ENCODE measurements around the gene ACCSL. TPM values are rescaled to one million over a fixed set of nuclear protein-coding genes. Genes with fewer than 3 reads are reported as not detected.
A peak's percentile ranks its signal among the peaks of the same experiment; 100 is the strongest.

The ACCSL gene
- total RNA-seq, 1 donor from 2014 or later = not detected

GRCh38 chr11:44004452-44005062, 43.2 kb upstream of the ACCSL start:
- Mint-ChIP-seq H3K27ac (no peak overlapping the region), H3K9me3 (no peaks in the 10 kb centered on the region), H3K4me3 (no peak overlapping the region), H3K4me1 (ENCODE audit: unreplicated experiment) (peaks cover 39% of the 10 kb centered on the region), H3K27me3 (no peaks in the 10 kb centered on the region), H3K36me3 (no peaks in the 10 kb centered on the region)
- DNase-seq (ENCODE audit: extremely low spot score, unreplicated experiment) = peak; percentile 15
- no peak for TF ChIP-seq CTCF (conservative IDR thresholded peaks at IDR 0.05)

- no peaks in the 10 kb centered on the region for H3K9me3 Mint-ChIP-seq
- no peak for TF ChIP-seq CTCF (conservative IDR thresholded peaks at IDR 0.05)
- H3K4me3 Mint-ChIP-seq = no peak overlapping the region
- no peaks in the 10 kb centered on the region for H3K36me3 Mint-ChIP-seq
- DNase-seq (ENCODE audit: extremely low spot score, unreplicated experiment) = peak; percentile 62
- H3K27ac Mint-ChIP-seq = no peak overlapping the region
- peaks cover 39% of the 10 kb centered on the region for H3K4me1 Mint-ChIP-seq (ENCODE audit: unreplicated experiment)
- H3K27me3 Mint-ChIP-seq = no peaks in the 10 kb centered on the region
Measured at GRCh38 chr11:44005063-44005701, 42.6 kb upstream of the ACCSL start.

- H3K27me3 Mint-ChIP-seq = peaks cover 4% of the 10 kb centered on the region
- no peaks in the 10 kb centered on the region for H3K9me3 Mint-ChIP-seq
- H3K27ac Mint-ChIP-seq = no peak overlapping the region
- H3K4me3 Mint-ChIP-seq = no peak overlapping the region
- H3K4me1 Mint-ChIP-seq (ENCODE audit: unreplicated experiment) = peaks cover 39% of the 10 kb centered on the region
- no peak for TF ChIP-seq CTCF (conservative IDR thresholded peaks at IDR 0.05)
- peak; percentile 31 for DNase-seq (ENCODE audit: extremely low spot score, unreplicated experiment)
- H3K36me3 Mint-ChIP-seq = no peaks in the 10 kb centered on the region
Measured at GRCh38 chr11:44005956-44006355, 41.8 kb upstream of the ACCSL start.

GRCh38 chr11:44006917-44007361, 40.8 kb upstream of the ACCSL start:
- peaks cover 8% of the 10 kb centered on the region for H3K27me3 Mint-ChIP-seq
- no peak overlapping the region for H3K27ac Mint-ChIP-seq
- no peaks in the 10 kb centered on the region for H3K9me3 Mint-ChIP-seq
- no peak for TF ChIP-seq CTCF (conservative IDR thresholded peaks at IDR 0.05)
- peak; percentile 52 for DNase-seq (ENCODE audit: extremely low spot score, unreplicated experiment)
- H3K4me3 Mint-ChIP-seq = peak overlapping the region; percentile 22
- H3K36me3 Mint-ChIP-seq = no peaks in the 10 kb centered on the region
- H3K4me1 Mint-ChIP-seq (ENCODE audit: unreplicated experiment) = peaks cover 33% of the 10 kb centered on the region

- H3K4me1 Mint-ChIP-seq (ENCODE audit: unreplicated experiment) = peaks cover 32% of the 10 kb centered on the region
- no peaks in the 10 kb centered on the region for H3K9me3 Mint-ChIP-seq
- H3K27ac Mint-ChIP-seq = peak overlapping the region; percentile 34
- H3K4me3 Mint-ChIP-seq = no peak overlapping the region
- no peak for TF ChIP-seq CTCF (conservative IDR thresholded peaks at IDR 0.05)
- H3K36me3 Mint-ChIP-seq = no peaks in the 10 kb centered on the region
- H3K27me3 Mint-ChIP-seq = peaks cover 8% of the 10 kb centered on the region
- peak; percentile 27 for DNase-seq (ENCODE audit: extremely low spot score, unreplicated experiment)
Measured at GRCh38 chr11:44007481-44008087, 40.2 kb upstream of the ACCSL start.
